Measurements from ENCODE around the gene POLR1H.
A peak's percentile ranks its signal among the peaks of the same experiment; 100 is the strongest.
"Not testable (repeated sequence)": the region's sequence is repeated elsewhere in the genome, so short reads cannot be mapped to it uniquely, and the experiment has no call there.

The POLR1H gene

GRCh38 chr6:30061092-30061857 lies at the start of gene POLR1H:
Gene POLR1H (plus strand): TSS chr6:30061265. CDS start chr6:30061525, 260 bp downstream.
- Mint-ChIP-seq H3K27me3 (no peaks in the 10 kb centered on the region), H3K4me3 (peak within 1 kb of the TSS; percentile 98 to 100), H3K36me3 (peaks cover 23 to 33% of the 10 kb centered on the region in 2 donors), H3K27ac (peak within 1 kb of the TSS; percentile 98), H3K9me3 (no peaks in the 10 kb centered on the region), H3K4me1 (peaks cover 16 to 30% of the 10 kb centered on the region in 2 donors)
- ATAC-seq (replicated peaks) (peak; percentile 95 to 97), DNase-seq (peak; percentile 87)

- DNase-seq = no peak
- no peaks in the 10 kb centered on the region for H3K9me3 Mint-ChIP-seq
- H3K4me3 Mint-ChIP-seq = no peak overlapping the region
- H3K27me3 Mint-ChIP-seq = no peaks in the 10 kb centered on the region
- H3K4me1 Mint-ChIP-seq = peaks cover 0 to 3% of the 10 kb centered on the region in 2 donors
- H3K27ac Mint-ChIP-seq = no peak overlapping the region
- peaks cover 22 to 25% of the 10 kb centered on the region in 2 donors for H3K36me3 Mint-ChIP-seq
- peak; percentile 60 to 67 for ATAC-seq (replicated peaks)
Measured at GRCh38 chr6:30013291-30013922, 47.7 kb upstream of the POLR1H start.

- Mint-ChIP-seq H3K9me3 (no peaks in the 10 kb centered on the region), H3K27ac (no peak overlapping the region), H3K4me1 (peaks cover 9 to 14% of the 10 kb centered on the region in 2 donors), H3K4me3 (no peak overlapping the region), H3K27me3 (no peaks in the 10 kb centered on the region), H3K36me3 (peaks cover 10 to 28% of the 10 kb centered on the region in 2 donors)
- DNase-seq (no peak), ATAC-seq (replicated peaks) (peak in 1 of 2 donors; percentile 29)
Measured at GRCh38 chr6:30019819-30020218, 41.2 kb upstream of the POLR1H start.

- H3K36me3 Mint-ChIP-seq = peaks cover 10 to 28% of the 10 kb centered on the region in 2 donors
- H3K4me3 Mint-ChIP-seq = no peak overlapping the region
- ATAC-seq (replicated peaks) (peak; percentile 53 to 61), DNase-seq (no peak)
- H3K4me1 Mint-ChIP-seq = peaks cover 9 to 16% of the 10 kb centered on the region in 2 donors
- no peaks in the 10 kb centered on the region for H3K27me3 Mint-ChIP-seq
- H3K9me3 Mint-ChIP-seq = no peaks in the 10 kb centered on the region
- no peak overlapping the region for H3K27ac Mint-ChIP-seq
Measured at GRCh38 chr6:30020626-30021025, 40.4 kb upstream of the POLR1H start.

GRCh38 chr6:30022189-30022588 lies 38.9 kb upstream of the POLR1H start:
- H3K27me3 Mint-ChIP-seq = no peaks in the 10 kb centered on the region
- no peaks in the 10 kb centered on the region for H3K9me3 Mint-ChIP-seq
- ATAC-seq (replicated peaks) (no peak), DNase-seq (no peak)
- peaks cover 14 to 37% of the 10 kb centered on the region in 2 donors for H3K36me3 Mint-ChIP-seq
- H3K27ac Mint-ChIP-seq = no peak overlapping the region
- H3K4me1 Mint-ChIP-seq = peaks cover 11 to 26% of the 10 kb centered on the region in 2 donors
- H3K4me3 Mint-ChIP-seq = no peak overlapping the region

- not testable (repeated sequence) for H3K9me3 Mint-ChIP-seq; H3K27ac Mint-ChIP-seq; H3K4me3 Mint-ChIP-seq; ATAC-seq (replicated peaks); DNase-seq; H3K27me3 Mint-ChIP-seq
- Mint-ChIP-seq H3K36me3 (peaks cover 14 to 37% of the 10 kb centered on the region in 2 donors), H3K4me1 (peaks cover 11 to 26% of the 10 kb centered on the region in 2 donors)
Measured at GRCh38 chr6:30022712-30023111, 38.4 kb upstream of the POLR1H start.

GRCh38 chr6:30025186-30025585 lies 35.9 kb upstream of the POLR1H start:
- DNase-seq (no peak), ATAC-seq (replicated peaks) (no peak)
- Mint-ChIP-seq H3K4me3 (no peak overlapping the region), H3K9me3 (no peaks in the 10 kb centered on the region), H3K27ac (no peak overlapping the region), H3K36me3 (peaks cover 8 to 31% of the 10 kb centered on the region in 2 donors), H3K4me1 (peaks cover 10 to 21% of the 10 kb centered on the region in 2 donors), H3K27me3 (no peaks in the 10 kb centered on the region)

- no peak for ATAC-seq (replicated peaks)
- peaks cover 2 to 12% of the 10 kb centered on the region in 2 donors for H3K4me1 Mint-ChIP-seq
- DNase-seq = no peak
- H3K4me3 Mint-ChIP-seq = no peak overlapping the region
- H3K9me3 Mint-ChIP-seq = no peaks in the 10 kb centered on the region
- no peak overlapping the region for H3K27ac Mint-ChIP-seq
- H3K27me3 Mint-ChIP-seq = no peaks in the 10 kb centered on the region
- peaks cover 10 to 38% of the 10 kb centered on the region in 2 donors for H3K36me3 Mint-ChIP-seq
Measured at GRCh38 chr6:30029588-30029987, 31.5 kb upstream of the POLR1H start.

- DNase-seq (no peak), ATAC-seq (replicated peaks) (no peak)
- H3K27ac Mint-ChIP-seq = no peak overlapping the region
- no peaks in the 10 kb centered on the region for H3K27me3 Mint-ChIP-seq
- peaks cover 1 to 3% of the 10 kb centered on the region in 2 donors for H3K4me1 Mint-ChIP-seq
- no peaks in the 10 kb centered on the region for H3K9me3 Mint-ChIP-seq
- H3K4me3 Mint-ChIP-seq = no peak overlapping the region
- H3K36me3 Mint-ChIP-seq = peaks cover 19 to 50% of the 10 kb centered on the region in 2 donors
Measured at GRCh38 chr6:30031381-30031780, 29.7 kb upstream of the POLR1H start.

GRCh38 chr6:30033440-30033839 lies 27.6 kb upstream of the POLR1H start:
- DNase-seq = not testable (repeated sequence)

GRCh38 chr6:30035784-30036183 lies 25.3 kb upstream of the POLR1H start:
- Mint-ChIP-seq H3K27me3 (no peaks in the 10 kb centered on the region), H3K27ac (no peak overlapping the region), H3K4me1 (peaks cover 0 to 1% of the 10 kb centered on the region in 2 donors), H3K4me3 (no peak overlapping the region), H3K9me3 (no peaks in the 10 kb centered on the region), H3K36me3 (peaks cover 12 to 39% of the 10 kb centered on the region in 2 donors)
- ATAC-seq (replicated peaks) (no peak), DNase-seq (no peak)

More at GRCh38 chr6:30033440-30033839, 27.6 kb upstream of the POLR1H start:
- not testable (repeated sequence) for H3K9me3 Mint-ChIP-seq; H3K4me3 Mint-ChIP-seq; H3K4me1 Mint-ChIP-seq; H3K27ac Mint-ChIP-seq; ATAC-seq (replicated peaks); H3K27me3 Mint-ChIP-seq
- H3K36me3 Mint-ChIP-seq = peaks cover 15 to 46% of the 10 kb centered on the region in 2 donors

- ATAC-seq (replicated peaks) = peak; percentile 49 to 70
- Mint-ChIP-seq H3K4me3 (no peak overlapping the region), H3K27ac (no peak overlapping the region), H3K27me3 (no peaks in the 10 kb centered on the region), H3K36me3 (peaks cover 14 to 33% of the 10 kb centered on the region in 2 donors), H3K9me3 (no peaks in the 10 kb centered on the region), H3K4me1 (peaks cover 1 to 3% of the 10 kb centered on the region in 2 donors)
- no peak for DNase-seq
Measured at GRCh38 chr6:30037182-30037788, 23.8 kb upstream of the POLR1H start.

- Mint-ChIP-seq H3K9me3 (no peaks in the 10 kb centered on the region), H3K27ac (no peak overlapping the region), H3K36me3 (peaks cover 10 to 19% of the 10 kb centered on the region in 2 donors), H3K4me3 (no peak overlapping the region), H3K4me1 (peaks cover 14 to 22% of the 10 kb centered on the region in 2 donors), H3K27me3 (no peaks in the 10 kb centered on the region)
- ATAC-seq (replicated peaks) (no peak), DNase-seq (no peak)
Measured at GRCh38 chr6:30041221-30041620, 19.8 kb upstream of the POLR1H start.

GRCh38 chr6:30041821-30042220 lies 19.2 kb upstream of the POLR1H start:
- no peaks in the 10 kb centered on the region for H3K9me3 Mint-ChIP-seq
- H3K4me3 Mint-ChIP-seq = no peak overlapping the region
- no peak for DNase-seq
- ATAC-seq (replicated peaks) = no peak
- H3K4me1 Mint-ChIP-seq = peaks cover 14 to 22% of the 10 kb centered on the region in 2 donors
- H3K27ac Mint-ChIP-seq = no peak overlapping the region
- peaks cover 10 to 16% of the 10 kb centered on the region in 2 donors for H3K36me3 Mint-ChIP-seq
- no peaks in the 10 kb centered on the region for H3K27me3 Mint-ChIP-seq

Data from stimulated activated naive B cell treated with anti-CD40 and anti-IgM and Interleukin-4, amounts not matched to agents 10 μg/mL and 1 μg/mL and 100 μg/mL, for 72 hours (primary cell).